CD14-positive monocyte (primary cell): ENCODE data around the gene KHNYN. TPM values are rescaled to one million over a fixed set of nuclear protein-coding genes. Genes with fewer than 3 reads are reported as not detected.

Experiments used
- DNase-seq, 3 donors: peaks; one replicate each; pipeline ENCODE4 v3.0.0-alpha.2; 2011 to 2022
- H2AFZ ChIP-seq: 2 replicates; pipeline ENCODE4 v1.6.0; 2012; ENCODE audit warnings: mild to moderate bottlenecking, low read depth, low read length, inconsistent platforms; ENCODE audit not compliant: insufficient read depth, poor library complexity, severe bottlenecking
- H3K27ac ChIP-seq, 2 donors: 1 replicate in 1 of 2; 2 replicates in 1 of 2; pipeline ENCODE4 v1.5.1; 2012 to 2013; ENCODE audit warnings: low read length in 2 of 2, control low read depth in 1 of 2, inconsistent platforms in 1 of 2, low read depth in 1 of 2, mild to moderate bottlenecking in 1 of 2
- H3K27me3 ChIP-seq, 2 donors: one replicate each; pipeline versions ENCODE4 v1.6.0 to v1.6.1; 2011 to 2013; ENCODE audit warnings: low read length in 2 of 2; ENCODE audit not compliant: control insufficient read depth in 2 of 2, insufficient read depth in 2 of 2
- H3K36me3 ChIP-seq, 2 donors: replicated peaks in 1 of 2; 1 replicate in 1 of 2; 2 replicates in 1 of 2; pipeline versions ENCODE4 v1.5.1 to v1.6.1; 2012 to 2013; ENCODE audit warnings: low read length in 2 of 2, control low read depth in 1 of 2, inconsistent platforms in 1 of 2, mild to moderate bottlenecking in 1 of 2; ENCODE audit not compliant: insufficient read depth in 2 of 2, control insufficient read depth in 1 of 2
- H3K4me1 ChIP-seq, 2 donors: 1 replicate in 1 of 2; 2 replicates in 1 of 2; pipeline versions ENCODE4 v1.5.1 to v1.6.1; 2012 to 2013; ENCODE audit warnings: low read length in 2 of 2, control low read depth in 1 of 2, inconsistent platforms in 1 of 2, mild to moderate bottlenecking in 1 of 2, moderate library complexity in 1 of 2; ENCODE audit not compliant: insufficient read depth in 2 of 2, control insufficient read depth in 1 of 2
- H3K4me2 ChIP-seq: replicated peaks from 2 replicates; pipeline ENCODE3; 2012; ENCODE audit warnings: low read length, moderate library complexity, mild to moderate bottlenecking; ENCODE audit not compliant: poor library complexity, severe bottlenecking; ENCODE audit errors: extremely low read depth
- H3K4me3 ChIP-seq, 3 experiments: fragments of 200-600 bp in 1 of 3; sonication (generic) in 1 of 3; replicated peaks in 1 of 3; 1 replicate in 2 of 3; 2 replicates in 1 of 3; pipeline ENCODE4 v1.5.1; 2011 to 2013; ENCODE audit warnings: low read length in 3 of 3, mild to moderate bottlenecking in 3 of 3, control low read depth in 2 of 3, low read depth in 2 of 3, inconsistent platforms in 1 of 3, moderate library complexity in 1 of 3
- H3K79me2 ChIP-seq: 2 replicates; pipeline ENCODE4 v1.6.0; 2012; ENCODE audit warnings: mild to moderate bottlenecking, control low read depth, inconsistent platforms, low read length, moderate library complexity; ENCODE audit not compliant: insufficient read depth
- H3K9ac ChIP-seq: 2 replicates; pipeline ENCODE4 v1.6.0; 2017; ENCODE audit warnings: low read length, mild to moderate bottlenecking; ENCODE audit not compliant: insufficient read depth, poor library complexity, severe bottlenecking
- H3K9me3 ChIP-seq, 2 donors: replicated peaks in 1 of 2; 1 replicate in 1 of 2; 2 replicates in 1 of 2; pipeline versions ENCODE4 v1.5.1 to v1.6.1; 2012 to 2013; ENCODE audit warnings: low read length in 2 of 2, control low read depth in 1 of 2; ENCODE audit not compliant: control insufficient read depth in 1 of 2, insufficient read depth in 1 of 2
- H4K20me1 ChIP-seq: 2 replicates; pipeline ENCODE4 v1.6.0; 2012; ENCODE audit warnings: mild to moderate bottlenecking, low read length, control low read depth, moderate library complexity; ENCODE audit not compliant: insufficient read depth
- H3K27ac Mint-ChIP-seq, 7 donors: one replicate each; pipeline ENCODE4 v1.8.0; 2020; ENCODE audit warnings: mild to moderate bottlenecking in 7 of 7, mixed read lengths in 7 of 7, moderate library complexity in 6 of 7, inconsistent platforms in 2 of 7
- H3K27me3 Mint-ChIP-seq, 3 donors: one replicate each; pipeline ENCODE4 v1.8.0; 2021 to 2022; ENCODE audit warnings: low read depth in 3 of 3, mild to moderate bottlenecking in 3 of 3, mixed read lengths in 3 of 3, moderate library complexity in 3 of 3, inconsistent platforms in 1 of 3
- H3K36me3 Mint-ChIP-seq, 2 donors: one replicate each; pipeline ENCODE4 v1.8.0; 2020; ENCODE audit warnings: mixed read lengths in 2 of 2, inconsistent platforms in 1 of 2, mild to moderate bottlenecking in 1 of 2
- H3K4me1 Mint-ChIP-seq: one replicate; pipeline ENCODE4 v1.8.0; 2020; ENCODE audit warnings: mild to moderate bottlenecking, mixed read lengths
- H3K4me3 Mint-ChIP-seq, 2 donors: one replicate each; pipeline ENCODE4 v1.8.0; 2020; ENCODE audit warnings: mild to moderate bottlenecking in 2 of 2, mixed read lengths in 2 of 2, moderate library complexity in 1 of 2
- H3K9me3 Mint-ChIP-seq, 7 donors: one replicate each; pipeline ENCODE4 v1.8.0; 2020 to 2022; ENCODE audit warnings: mixed read lengths in 7 of 7, mild to moderate bottlenecking in 6 of 7, moderate library complexity in 6 of 7, inconsistent platforms in 2 of 7
- CTCF ChIP-seq: fragments of 200-600 bp; IDR thresholded peaks from one replicate; pipeline ENCODE4 v1.8.0; 2022; ENCODE audit warnings: antibody characterized with exemption, mild to moderate bottlenecking
- WGBS: methylation state at CpG from one replicate; pipeline ENCODE4 v1.1.5; 2013; ENCODE audit warnings: missing lambda C conversion rate; ENCODE audit not compliant: insufficient coverage; 5-methylcytosine and 5-hydroxymethylcytosine counted together
- intact Hi-C, 2 donors: fragments of 100-400 bp; cut with micrococcal nuclease; formaldehyde crosslinking; loops; one replicate each; pipeline versions ENCODE4 v1.15.0 to v1.15.1; 2023
- polyA plus RNA-seq, 3 donors: library from polyadenylated mRNA; depleted of rRNA in 1 of 3; unstranded in 2 of 3; stranded (reverse) in 1 of 3; fragments of 300-500 nt in 2 of 3; fragments of >200 nt in 1 of 3; fragmentation: Illumina TruSeq in 2 of 3; gene quantifications; 1 replicate in 2 of 3; 2 replicates in 1 of 3; pipeline ENCODE4 v1.2.3, GENCODE V29; 2012 to 2021

Gene KHNYN
- polyA plus RNA-seq, 3 donors: 12.4 to 39.8 (median 16.0) TPM

- no peak for TF ChIP-seq CTCF
- WGBS: 98% methylated on average over 13 of the region's 25 CpGs
- H2AFZ ChIP-seq: no peak overlapping the region
- no peaks in the 10 kb centered on the region for H4K20me1 ChIP-seq
- no peak for DNase-seq
- intact Hi-C loops: no loop called here
- no peak overlapping the region for H3K9ac ChIP-seq
- Mint-ChIP-seq H3K4me1 (no peaks in the 10 kb centered on the region), H3K27me3 (peaks cover 13 to 22% (median 20%) of the 10 kb centered on the region in 3 donors), H3K9me3 (no peaks in the 10 kb centered on the region), H3K4me3 (no peak overlapping the region), H3K36me3 (no peaks in the 10 kb centered on the region), H3K27ac (no peak overlapping the region)
- no peaks in the 10 kb centered on the region for H3K79me2 ChIP-seq
- no peaks in the 10 kb centered on the region for H3K4me1 ChIP-seq
- H3K9me3 ChIP-seq: no peaks in the 10 kb centered on the region
- H3K4me3 ChIP-seq: no peak overlapping the region
- H3K4me2 ChIP-seq: no peak overlapping the region
- H3K36me3 ChIP-seq: no peaks in the 10 kb centered on the region
- no peak overlapping the region for H3K27ac ChIP-seq
- H3K27me3 ChIP-seq: peaks cover 2 to 5% of the 10 kb centered on the region in 2 donors
Observed at GRCh38 chr14:24415421-24416253, 14.1 kb upstream of the KHNYN start.

GRCh38 chr14:24416254-24416931 is 13.4 kb upstream of the KHNYN start:
- Histone ChIP-seq H3K79me2 (no peaks in the 10 kb centered on the region), H3K9ac (no peak overlapping the region), H3K4me2 (no peak overlapping the region), H2AFZ (no peak overlapping the region), H3K36me3 (no peaks in the 10 kb centered on the region), H3K27ac (no peak overlapping the region), H4K20me1 (no peaks in the 10 kb centered on the region), H3K4me1 (no peaks in the 10 kb centered on the region), H3K27me3 (peaks cover 2 to 5% of the 10 kb centered on the region in 2 donors), H3K4me3 (no peak overlapping the region), H3K9me3 (no peaks in the 10 kb centered on the region)
- Mint-ChIP-seq H3K36me3 (no peaks in the 10 kb centered on the region), H3K27me3 (peaks cover 13 to 25% (median 20%) of the 10 kb centered on the region in 3 donors), H3K4me3 (no peak overlapping the region), H3K9me3 (no peaks in the 10 kb centered on the region), H3K27ac (peak overlapping the region in 1 of 7 donors; percentile 18), H3K4me1 (no peaks in the 10 kb centered on the region)
- TF ChIP-seq CTCF: no peak
- WGBS: 91% methylated on average over 15 of the region's 19 CpGs
- intact Hi-C loops: no loop called here
- DNase-seq: no peak
